Measurements from ENCODE around the gene CUEDC2. TPM values are rescaled to one million over a fixed set of nuclear protein-coding genes. Genes with fewer than 3 reads are reported as not detected.

Gene CUEDC2
- total RNA-seq, 1 donor from 2014 or later, result 43.7 TPM

GRCh38 chr10:102405108-102405571, 27.2 kb downstream of the CUEDC2 start:
- Mint-ChIP-seq H3K27me3 (peaks cover 21% of the 10 kb centered on the region), H3K36me3 (ENCODE audit: low read depth) (peaks cover 35% of the 10 kb centered on the region), H3K9me3 (no peaks in the 10 kb centered on the region), H3K4me1 (peaks cover 34% of the 10 kb centered on the region), H3K27ac (peak overlapping the region; percentile 51), H3K4me3 (no peak overlapping the region)
- ChIA-PET CTCF (interaction anchor here (0.8 to 3.2 kb wide), 4 partner anchors 8 to 179 kb away, joined by 4 to 20 read pairs (median 6); no protein-coding TSS in a partner anchor), POLR2A (interaction anchor here (0.6 to 15.2 kb wide), 12 partner anchors 8 to 306 kb away, joined by 3 to 305 read pairs (median 10); partner anchors contain the start of genes C10orf95, CUEDC2, FBXL15 and NFKB2)
- intact Hi-C loops (cut with micrococcal nuclease), result no loop called here
- DNase-seq (no peak), ATAC-seq (ENCODE audit: low read depth) (no peak)
- TF ChIP-seq, protein P1, sequence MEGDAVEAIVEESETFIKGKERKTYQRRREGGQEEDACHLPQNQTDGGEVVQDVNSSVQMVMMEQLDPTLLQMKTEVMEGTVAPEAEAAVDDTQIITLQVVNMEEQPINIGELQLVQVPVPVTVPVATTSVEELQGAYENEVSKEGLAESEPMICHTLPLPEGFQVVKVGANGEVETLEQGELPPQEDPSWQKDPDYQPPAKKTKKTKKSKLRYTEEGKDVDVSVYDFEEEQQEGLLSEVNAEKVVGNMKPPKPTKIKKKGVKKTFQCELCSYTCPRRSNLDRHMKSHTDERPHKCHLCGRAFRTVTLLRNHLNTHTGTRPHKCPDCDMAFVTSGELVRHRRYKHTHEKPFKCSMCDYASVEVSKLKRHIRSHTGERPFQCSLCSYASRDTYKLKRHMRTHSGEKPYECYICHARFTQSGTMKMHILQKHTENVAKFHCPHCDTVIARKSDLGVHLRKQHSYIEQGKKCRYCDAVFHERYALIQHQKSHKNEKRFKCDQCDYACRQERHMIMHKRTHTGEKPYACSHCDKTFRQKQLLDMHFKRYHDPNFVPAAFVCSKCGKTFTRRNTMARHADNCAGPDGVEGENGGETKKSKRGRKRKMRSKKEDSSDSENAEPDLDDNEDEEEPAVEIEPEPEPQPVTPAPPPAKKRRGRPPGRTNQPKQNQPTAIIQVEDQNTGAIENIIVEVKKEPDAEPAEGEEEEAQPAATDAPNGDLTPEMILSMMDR (IDR thresholded peaks at IDR 0.05), result no peak

DNA sequence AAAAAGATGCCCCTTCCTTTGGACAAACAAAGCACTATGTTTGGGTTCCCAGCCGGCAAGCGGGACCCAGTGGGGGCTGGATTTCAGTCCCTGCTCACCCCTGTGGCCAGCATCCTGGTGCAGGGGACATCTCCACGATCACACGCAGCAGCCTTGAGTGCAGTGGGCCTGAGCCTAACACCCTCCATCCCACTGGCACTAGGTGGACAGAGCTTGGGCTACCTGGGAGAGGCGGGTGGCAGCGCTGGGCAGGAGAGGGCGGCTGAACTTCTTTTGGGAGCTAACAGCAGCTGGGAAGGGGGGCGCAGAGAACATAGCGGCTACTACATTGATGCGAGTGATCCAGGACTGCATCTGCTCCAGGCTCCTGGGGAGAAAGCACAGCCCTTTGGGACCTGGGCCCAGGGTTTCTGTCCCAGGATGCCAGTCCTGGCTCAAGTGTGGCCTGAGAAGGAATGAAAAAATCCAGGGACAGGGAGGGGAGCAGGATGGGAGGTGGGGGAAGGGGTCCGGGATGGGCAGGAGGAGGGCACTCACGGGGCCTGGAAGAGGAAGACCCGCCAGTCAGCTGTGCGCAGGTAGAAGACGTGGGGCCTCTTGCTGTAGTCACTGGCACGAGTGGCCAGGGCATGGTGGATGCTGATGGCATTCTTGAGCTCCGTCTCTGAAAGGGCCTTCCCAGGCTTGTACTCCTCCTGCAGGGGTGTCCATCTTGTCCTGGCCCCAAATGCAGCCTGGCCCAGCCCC, 27.8 kb downstream of the CUEDC2 start:
- ChIA-PET CTCF (interaction anchor here (0.8 to 3.2 kb wide), 7 partner anchors 9 to 179 kb away, joined by 3 to 20 read pairs (median 5); partner anchors contain the start of genes FBXL15 and NFKB2), POLR2A (interaction anchor here (0.6 to 15.2 kb wide), 14 partner anchors 9 to 306 kb away, joined by 3 to 305 read pairs (median 7); partner anchors contain the start of genes C10orf95, CUEDC2, FBXL15 and NFKB2)
- peaks cover 15% of the 10 kb centered on the region for H3K27me3 Mint-ChIP-seq
- peak overlapping the region; percentile 7 for H3K27ac Mint-ChIP-seq
- H3K4me1 Mint-ChIP-seq, result peaks cover 34% of the 10 kb centered on the region
- H3K9me3 Mint-ChIP-seq, result no peaks in the 10 kb centered on the region
- TF ChIP-seq, protein P1 (IDR thresholded peaks at IDR 0.05), result no peak
- DNase-seq (no peak), ATAC-seq (ENCODE audit: low read depth) (no peak)
- H3K4me3 Mint-ChIP-seq, result no peak overlapping the region
- intact Hi-C loops (cut with micrococcal nuclease), result no loop called here
- peaks cover 41% of the 10 kb centered on the region for H3K36me3 Mint-ChIP-seq (ENCODE audit: low read depth)

DNA sequence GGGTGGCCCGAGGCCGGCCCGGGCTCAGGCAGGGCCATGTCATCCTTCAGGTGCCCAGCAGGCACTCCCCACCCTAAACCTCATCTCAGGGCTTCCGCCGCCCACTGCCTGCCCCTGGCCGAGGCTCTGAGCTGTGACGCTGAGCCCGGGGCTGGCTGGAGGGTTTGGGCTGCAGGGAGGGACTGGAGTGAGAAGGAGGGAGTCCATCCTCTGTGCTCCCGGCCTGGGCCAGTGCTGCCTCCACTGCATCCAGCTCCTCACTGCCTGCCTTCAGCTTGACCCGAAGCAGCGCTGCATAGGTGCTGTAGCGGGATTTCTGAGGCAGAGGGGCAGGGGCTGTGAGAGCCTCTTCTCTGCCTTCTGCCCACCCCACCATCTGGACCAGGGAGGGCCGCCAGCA, 29.3 kb downstream of the CUEDC2 start:
- intact Hi-C loops (cut with micrococcal nuclease), result loop anchor here (1.0 kb wide), 1 partner anchor 9 kb away; no protein-coding TSS in a partner anchor
- DNase-seq (no peak), ATAC-seq (ENCODE audit: low read depth) (no peak)
- Mint-ChIP-seq H3K27ac (no peak overlapping the region), H3K36me3 (ENCODE audit: low read depth) (peaks cover 51% of the 10 kb centered on the region), H3K4me1 (peaks cover 37% of the 10 kb centered on the region), H3K9me3 (no peaks in the 10 kb centered on the region), H3K4me3 (no peak overlapping the region), H3K27me3 (peaks cover 9% of the 10 kb centered on the region)
- POLR2A ChIA-PET, result interaction anchor here (0.5 to 15.2 kb wide), 9 partner anchors 7 to 251 kb away, joined by 3 to 305 read pairs (median 7); partner anchors contain the start of genes CUEDC2, FBXL15, NFKB2 and NOLC1
- CTCF ChIA-PET, result interaction anchor here (1.0 to 3.2 kb wide), 6 partner anchors 8 to 23 kb away, joined by 3 to 20 read pairs (median 4); partner anchors contain the start of genes FBXL15 and NFKB2
- TF ChIP-seq, protein P1 (IDR thresholded peaks at IDR 0.05), result no peak

DNA sequence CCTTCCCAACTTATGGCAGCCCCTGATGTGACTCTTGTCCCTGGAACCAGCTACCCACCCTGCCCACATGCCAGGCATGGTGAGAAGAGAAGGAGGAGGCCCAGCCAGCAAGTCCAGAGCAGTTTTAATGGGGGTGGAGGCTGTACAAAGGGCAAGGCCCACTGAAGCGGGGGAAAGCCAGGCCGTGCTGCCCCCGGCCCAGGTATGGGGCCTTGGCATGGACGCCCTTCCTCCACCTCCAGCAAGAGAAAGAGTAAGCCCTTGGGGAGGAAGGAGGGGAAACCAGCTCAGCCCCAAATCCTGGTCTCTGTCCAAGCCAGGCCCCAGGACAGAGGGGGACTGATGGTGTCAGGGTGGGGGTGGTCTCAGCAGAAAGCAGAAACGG, 29.9 kb downstream of the CUEDC2 start:
- peaks cover 42% of the 10 kb centered on the region for H3K4me1 Mint-ChIP-seq
- ATAC-seq (ENCODE audit: low read depth) (no peak), DNase-seq (no peak)
- H3K36me3 Mint-ChIP-seq (ENCODE audit: low read depth), result peaks cover 57% of the 10 kb centered on the region
- H3K4me3 Mint-ChIP-seq, result no peak overlapping the region
- H3K27ac Mint-ChIP-seq, result no peak overlapping the region
- H3K9me3 Mint-ChIP-seq, result no peaks in the 10 kb centered on the region
- ChIA-PET POLR2A (interaction anchor here (0.6 to 15.2 kb wide), 7 partner anchors 7 to 1490 kb away, joined by 3 to 305 read pairs (median 7); partner anchors contain the start of genes CUEDC2, FBXL15 and NFKB2), CTCF (interaction anchor here (1.1 to 2.7 kb wide), 3 partner anchors 11 to 18 kb away, joined by 4 to 7 read pairs (median 5); partner anchors contain the start of gene FBXL15)
- peaks cover 3% of the 10 kb centered on the region for H3K27me3 Mint-ChIP-seq
- intact Hi-C loops (cut with micrococcal nuclease), result no loop called here
- TF ChIP-seq, protein P1 (IDR thresholded peaks at IDR 0.05), result no peak
